ENCODE measurements around the gene KLK11. TPM values are rescaled to one million over a fixed set of nuclear protein-coding genes. Genes with fewer than 3 reads are reported as not detected.

Gene KLK11
- total and polyA plus RNA-seq, 2 of the 8 experiments (the other 6 are each of a cell fraction or from before 2014, with no cell fraction given): 0.45 TPM; not detected in 1

Other genes starting within 250 kb of the KLK11 start
- gene ACP4, start 236.2 kb downstream of the KLK11 start, total RNA-seq (2021; fragmentation: NEBNext Ultra II Directional; extraction: Animal tissue kit (Norgen Biotek cat#: 25700)): not detected in 2 replicates
- not detected in 2 replicates for gene ACP4, start 236.2 kb downstream of the KLK11 start, polyA plus RNA-seq (2011; rRNA removed)
- 3.4 and 4.8 TPM in 2 replicates for gene KLK1, start 202.8 kb downstream of the KLK11 start, total RNA-seq (2021; fragmentation: NEBNext Ultra II Directional; extraction: Animal tissue kit (Norgen Biotek cat#: 25700))
- 4.0 and 5.8 TPM in 2 replicates for gene KLK1, start 202.8 kb downstream of the KLK11 start, polyA plus RNA-seq (2011; rRNA removed)
- gene KLK15, start 193.0 kb downstream of the KLK11 start, total RNA-seq (2021; fragmentation: NEBNext Ultra II Directional; extraction: Animal tissue kit (Norgen Biotek cat#: 25700)): not detected in 2 replicates
- gene KLK15, start 193.0 kb downstream of the KLK11 start, polyA plus RNA-seq (2011; rRNA removed): not detected in 2 replicates
- not detected in 2 replicates for gene KLK3, start 171.7 kb downstream of the KLK11 start, total RNA-seq (2021; fragmentation: NEBNext Ultra II Directional; extraction: Animal tissue kit (Norgen Biotek cat#: 25700))
- 0.08 and 0.25 TPM in 2 replicates for gene KLK3, start 171.7 kb downstream of the KLK11 start, polyA plus RNA-seq (2011; rRNA removed)
- gene KLK2, start 153.2 kb downstream of the KLK11 start, total RNA-seq (2021; fragmentation: NEBNext Ultra II Directional; extraction: Animal tissue kit (Norgen Biotek cat#: 25700)): not detected in 2 replicates
- 0.20 and 0.36 TPM in 2 replicates for gene KLK2, start 153.2 kb downstream of the KLK11 start, polyA plus RNA-seq (2011; rRNA removed)
- gene KLK4, start 115.2 kb downstream of the KLK11 start, total RNA-seq (2021; fragmentation: NEBNext Ultra II Directional; extraction: Animal tissue kit (Norgen Biotek cat#: 25700)): 1.3 TPM in 1 of 2 replicates, not detected in the other
- 0.44 and 6.8 TPM in 2 replicates for gene KLK4, start 115.2 kb downstream of the KLK11 start, polyA plus RNA-seq (2011; rRNA removed)
- 0.55 and 0.76 TPM in 2 replicates for gene KLK5, start 73.6 kb downstream of the KLK11 start, total RNA-seq (2021; fragmentation: NEBNext Ultra II Directional; extraction: Animal tissue kit (Norgen Biotek cat#: 25700))
- gene KLK5, start 73.6 kb downstream of the KLK11 start, polyA plus RNA-seq (2011; rRNA removed): 1.7 and 2.0 TPM in 2 replicates
- gene KLK6, start 57.0 kb downstream of the KLK11 start, total RNA-seq (2021; fragmentation: NEBNext Ultra II Directional; extraction: Animal tissue kit (Norgen Biotek cat#: 25700)): 0.55 and 0.69 TPM in 2 replicates
- gene KLK6, start 57.0 kb downstream of the KLK11 start, polyA plus RNA-seq (2011; rRNA removed): 2.6 and 3.2 TPM in 2 replicates
- gene KLK7, start 42.7 kb downstream of the KLK11 start, total RNA-seq (2021; fragmentation: NEBNext Ultra II Directional; extraction: Animal tissue kit (Norgen Biotek cat#: 25700)): 0.55 and 0.73 TPM in 2 replicates
- 1.4 and 2.1 TPM in 2 replicates for gene KLK7, start 42.7 kb downstream of the KLK11 start, polyA plus RNA-seq (2011; rRNA removed)
- 2.1 and 2.9 TPM in 2 replicates for gene KLK8, start 25.0 kb downstream of the KLK11 start, total RNA-seq (2021; fragmentation: NEBNext Ultra II Directional; extraction: Animal tissue kit (Norgen Biotek cat#: 25700))
- 3.6 and 7.1 TPM in 2 replicates for gene KLK8, start 25.0 kb downstream of the KLK11 start, polyA plus RNA-seq (2011; rRNA removed)
- 4.5 and 4.8 TPM in 2 replicates for gene KLK10, start 6.9 kb downstream of the KLK11 start, total RNA-seq (2021; fragmentation: NEBNext Ultra II Directional; extraction: Animal tissue kit (Norgen Biotek cat#: 25700))
- 9.7 and 12.4 TPM in 2 replicates for gene KLK10, start 6.9 kb downstream of the KLK11 start, polyA plus RNA-seq (2011; rRNA removed)
- not detected in 2 replicates for gene KLK12, start 8.4 kb upstream of the KLK11 start, total RNA-seq (2021; fragmentation: NEBNext Ultra II Directional; extraction: Animal tissue kit (Norgen Biotek cat#: 25700))
- gene KLK12, start 8.4 kb upstream of the KLK11 start, polyA plus RNA-seq (2011; rRNA removed): 0.24 TPM in 1 of 2 replicates, not detected in the other
- 4.2 and 5.0 TPM in 2 replicates for gene KLK13, start 38.5 kb upstream of the KLK11 start, total RNA-seq (2021; fragmentation: NEBNext Ultra II Directional; extraction: Animal tissue kit (Norgen Biotek cat#: 25700))
- 4.5 and 4.6 TPM in 2 replicates for gene KLK13, start 38.5 kb upstream of the KLK11 start, polyA plus RNA-seq (2011; rRNA removed)
- 0.40 and 1.2 TPM in 2 replicates for gene KLK14, start 56.3 kb upstream of the KLK11 start, total RNA-seq (2021; fragmentation: NEBNext Ultra II Directional; extraction: Animal tissue kit (Norgen Biotek cat#: 25700))
- 0.09 and 0.22 TPM in 2 replicates for gene KLK14, start 56.3 kb upstream of the KLK11 start, polyA plus RNA-seq (2011; rRNA removed)
- gene CTU1, start 81.8 kb upstream of the KLK11 start, total RNA-seq (2021; fragmentation: NEBNext Ultra II Directional; extraction: Animal tissue kit (Norgen Biotek cat#: 25700)): 7.2 and 8.1 TPM in 2 replicates
- gene CTU1, start 81.8 kb upstream of the KLK11 start, polyA plus RNA-seq (2011; rRNA removed): 4.6 and 6.6 TPM in 2 replicates
- not detected in 2 replicates for gene SIGLEC9, start 98.3 kb upstream of the KLK11 start, total RNA-seq (2021; fragmentation: NEBNext Ultra II Directional; extraction: Animal tissue kit (Norgen Biotek cat#: 25700))
- 0.05 TPM in 1 of 2 replicates, not detected in the other for gene SIGLEC9, start 98.3 kb upstream of the KLK11 start, polyA plus RNA-seq (2011; rRNA removed)
- not detected in 2 replicates for gene SIGLEC7, start 115.7 kb upstream of the KLK11 start, total RNA-seq (2021; fragmentation: NEBNext Ultra II Directional; extraction: Animal tissue kit (Norgen Biotek cat#: 25700))
- gene SIGLEC7, start 115.7 kb upstream of the KLK11 start, polyA plus RNA-seq (2011; rRNA removed): not detected in 2 replicates
- gene CD33, start 198.5 kb upstream of the KLK11 start, total RNA-seq (2021; fragmentation: NEBNext Ultra II Directional; extraction: Animal tissue kit (Norgen Biotek cat#: 25700)): not detected in 2 replicates
- 0.06 and 0.11 TPM in 2 replicates for gene CD33, start 198.5 kb upstream of the KLK11 start, polyA plus RNA-seq (2011; rRNA removed)
- not detected in 2 replicates for gene SIGLECL1, start 224.5 kb upstream of the KLK11 start, total RNA-seq (2021; fragmentation: NEBNext Ultra II Directional; extraction: Animal tissue kit (Norgen Biotek cat#: 25700))
- gene SIGLECL1, start 224.5 kb upstream of the KLK11 start, polyA plus RNA-seq (2011; rRNA removed): not detected in 2 replicates

Data from H1 (cell line).